T-helper 1 cell (primary cell): Measurements from ENCODE around the gene NLE1.
A peak's percentile ranks its signal among the peaks of the same experiment; 100 is the strongest.
"Not testable (repeated sequence)": the region's sequence is repeated elsewhere in the genome, so short reads cannot be mapped to it uniquely, and the experiment has no call there.

Experiments
- DNase-seq, 5 donors: peaks; one replicate each; pipeline ENCODE4 v3.0.0-alpha.2; 2012 to 2020
- total RNA-seq, 4 donors: gene quantifications; one replicate each; lab custom pipeline; 2026; lab: John Stamatoyannopoulos, UW

The NLE1 gene
- 7.8 to 19.4 (median 10.9) reads per million in 4 donors for total RNA-seq

DNA sequence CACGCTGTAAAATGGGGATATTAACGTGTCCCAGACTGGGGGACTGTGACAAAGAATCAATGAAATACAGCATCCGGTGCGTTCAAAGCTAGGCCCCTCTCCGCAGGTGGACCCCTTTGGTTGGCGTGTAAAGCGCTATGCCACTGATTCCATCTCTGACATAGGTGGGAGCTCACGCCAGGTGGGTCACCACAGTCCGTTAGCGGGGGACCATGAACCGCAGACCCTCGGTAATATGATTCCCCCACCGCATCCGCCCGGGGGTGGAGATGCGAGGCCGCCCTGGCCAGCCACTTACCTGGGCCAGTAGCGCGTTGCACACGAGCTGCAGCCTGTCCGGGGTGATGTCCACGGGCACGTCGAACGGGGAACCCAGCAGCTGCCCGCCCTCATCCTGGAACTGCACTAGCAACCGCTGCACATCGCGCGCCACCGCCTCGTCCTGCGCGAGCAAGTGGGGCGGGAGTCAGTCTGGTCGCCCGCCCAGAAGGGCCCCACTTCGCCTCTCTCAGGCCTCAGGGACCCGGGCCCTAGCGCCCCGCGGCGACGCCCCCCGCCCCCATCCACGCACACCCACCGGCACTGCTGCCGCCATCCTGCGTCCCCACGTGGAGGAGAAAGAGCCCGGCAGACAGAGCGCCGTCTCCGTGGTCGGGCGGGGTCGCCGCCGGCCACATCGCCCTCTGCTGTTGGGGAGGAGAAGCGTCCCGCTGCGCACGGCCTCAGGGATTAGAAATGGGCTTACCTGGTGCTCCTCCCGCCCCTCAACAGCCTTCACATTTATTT lies at the start of gene NLE1:
Gene NLE1 (minus strand): TSS at position 623 of the 786 bp plus-strand sequence. CDS start 28 bp downstream, at position 595.
- peak; percentile 69 to 84 (median 81) for DNase-seq

- no peak for DNase-seq
Measured at GRCh38 chr17:35191001-35191695, 49.0 kb upstream of the NLE1 start.

DNA sequence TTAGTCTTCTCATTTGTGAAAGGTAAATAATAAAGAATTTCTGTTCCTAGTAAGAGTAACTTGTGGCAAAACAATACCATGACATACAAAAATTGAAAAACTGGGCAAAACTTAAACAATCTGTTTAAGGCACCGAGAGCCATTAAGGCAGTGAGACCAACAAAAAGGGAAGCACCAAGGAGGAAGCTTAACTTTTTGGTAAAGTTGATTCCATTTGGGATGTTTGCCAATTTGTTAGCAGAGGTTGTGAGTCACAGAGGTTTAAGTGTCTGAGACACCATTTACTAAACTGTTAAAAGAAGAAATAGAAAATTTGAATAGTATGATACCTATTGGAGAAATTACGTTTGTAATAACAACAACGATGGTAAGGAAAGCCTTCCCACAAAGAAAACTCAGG lies 47.2 kb upstream of the NLE1 start:
- DNase-seq = no peak

DNA sequence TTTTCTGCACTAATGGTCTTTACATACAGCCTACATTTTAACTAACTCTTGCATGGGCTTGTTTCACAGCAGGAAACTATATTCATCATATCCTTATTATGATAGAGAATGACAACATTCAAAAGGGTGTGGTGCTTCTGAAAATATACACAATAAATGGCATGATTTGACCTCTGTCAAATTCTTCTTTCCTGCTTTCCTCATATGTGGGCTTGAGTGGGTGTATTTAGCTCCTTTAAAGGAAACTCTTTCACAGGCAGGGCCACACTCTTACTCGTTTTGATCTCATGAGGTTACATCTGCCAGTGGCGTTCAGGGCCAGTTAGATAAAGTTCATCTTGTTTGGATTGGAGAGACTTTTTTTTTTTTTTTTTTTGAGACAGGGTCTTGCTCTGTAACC lies 46.0 kb upstream of the NLE1 start:
- peak in 1 of 5 donors; percentile 35 for DNase-seq

DNA sequence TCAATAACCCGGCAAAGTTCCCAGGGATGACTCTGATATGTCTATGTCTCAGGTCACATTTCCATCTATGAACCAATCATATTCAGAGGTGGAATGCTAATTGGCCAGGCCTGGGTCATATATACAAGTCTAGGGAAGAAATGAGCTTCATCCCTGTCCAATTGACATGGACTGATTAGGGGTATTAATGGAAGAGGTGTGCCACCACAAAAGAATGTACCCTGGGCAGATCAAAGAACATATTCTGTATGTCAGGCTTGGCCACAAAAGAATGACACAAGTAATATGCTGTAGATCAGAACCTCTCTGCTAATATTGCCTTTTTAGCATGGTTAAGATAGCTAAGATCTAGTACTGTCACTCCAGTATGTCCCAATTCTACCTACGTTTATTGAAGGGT lies 45.4 kb upstream of the NLE1 start:
- DNase-seq = no peak

- DNase-seq = peak in 1 of 5 donors; percentile 20
Measured at GRCh38 chr17:35185849-35186248, 43.7 kb upstream of the NLE1 start.

- no peak for DNase-seq
Measured at GRCh38 chr17:35184274-35184673, 42.2 kb upstream of the NLE1 start.

DNA sequence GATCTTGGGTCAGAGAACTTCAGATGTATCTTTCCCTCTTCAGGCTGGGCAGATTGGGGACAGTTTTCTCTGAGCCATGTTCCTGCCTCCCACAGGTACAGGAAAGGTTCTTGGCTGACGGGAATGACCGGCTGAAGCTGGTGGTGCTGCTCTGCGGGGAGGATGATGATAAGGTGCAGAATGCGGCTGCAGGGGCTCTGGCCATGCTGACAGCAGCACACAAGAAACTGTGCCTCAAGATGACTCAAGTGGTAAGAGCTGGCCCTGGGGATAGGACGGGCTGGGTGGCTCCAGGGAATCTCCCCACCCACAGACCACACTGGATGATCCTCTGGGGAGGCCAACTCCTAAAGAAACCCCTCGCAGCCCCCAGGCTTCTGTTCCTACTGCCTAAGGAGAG lies 41.2 kb upstream of the NLE1 start:
- no peak for DNase-seq

- not testable (repeated sequence) for DNase-seq
Measured at GRCh38 chr17:35179379-35179778, 37.3 kb upstream of the NLE1 start.

- DNase-seq = no peak
Measured at GRCh38 chr17:35176897-35177296, 34.8 kb upstream of the NLE1 start.

- no peak for DNase-seq
Measured at GRCh38 chr17:35175638-35176415, 33.7 kb upstream of the NLE1 start.

- DNase-seq = no peak
Measured at GRCh38 chr17:35174835-35175334, 32.8 kb upstream of the NLE1 start.

DNA sequence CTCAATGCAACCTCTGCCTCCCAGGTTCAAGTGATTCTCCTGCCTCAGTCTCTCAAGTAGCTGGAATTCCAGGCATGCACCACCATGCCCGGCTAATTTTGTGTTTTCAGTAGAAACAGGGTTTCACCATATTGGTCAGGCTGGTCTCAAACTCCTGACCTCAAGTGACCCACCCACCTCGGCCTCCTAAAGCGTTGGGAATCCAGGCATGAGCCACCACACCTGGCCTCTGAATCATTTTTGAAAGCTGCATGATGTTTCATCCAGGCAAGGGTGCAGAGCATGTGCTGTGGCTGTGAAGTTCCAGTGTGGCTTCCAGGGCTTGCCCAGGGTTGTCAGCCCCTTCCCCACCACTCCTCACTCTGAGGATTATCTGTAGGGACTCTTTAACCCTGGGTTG lies 30.2 kb upstream of the NLE1 start:
- not testable (repeated sequence) for DNase-seq

DNA sequence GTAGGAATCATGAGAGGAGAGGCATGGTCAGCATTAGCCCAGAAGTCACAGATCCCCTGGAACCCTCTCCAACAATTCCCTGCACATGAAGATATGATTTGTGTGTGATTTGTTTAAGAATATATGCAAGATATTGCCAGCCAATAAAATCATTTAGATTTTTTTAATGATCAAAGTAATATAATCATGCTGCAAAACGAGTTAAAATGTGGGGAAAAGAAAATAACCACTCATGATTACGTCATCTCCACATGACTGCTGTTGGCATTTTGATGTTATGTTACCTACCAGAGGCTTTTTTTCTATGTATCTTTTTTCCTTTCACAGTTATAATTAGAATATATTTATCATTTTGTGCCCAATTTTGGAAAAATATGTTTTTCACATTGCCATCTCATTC lies 29.7 kb upstream of the NLE1 start:
- peak in 1 of 5 donors; percentile 21 for DNase-seq

GRCh38 chr17:35170968-35171771 lies 29.1 kb upstream of the NLE1 start:
- peak in 1 of 5 donors; percentile 65 for DNase-seq

GRCh38 chr17:35169835-35170363 lies 27.8 kb upstream of the NLE1 start:
- DNase-seq = no peak

GRCh38 chr17:35167666-35168065 lies 25.6 kb upstream of the NLE1 start:
- no peak for DNase-seq

DNA sequence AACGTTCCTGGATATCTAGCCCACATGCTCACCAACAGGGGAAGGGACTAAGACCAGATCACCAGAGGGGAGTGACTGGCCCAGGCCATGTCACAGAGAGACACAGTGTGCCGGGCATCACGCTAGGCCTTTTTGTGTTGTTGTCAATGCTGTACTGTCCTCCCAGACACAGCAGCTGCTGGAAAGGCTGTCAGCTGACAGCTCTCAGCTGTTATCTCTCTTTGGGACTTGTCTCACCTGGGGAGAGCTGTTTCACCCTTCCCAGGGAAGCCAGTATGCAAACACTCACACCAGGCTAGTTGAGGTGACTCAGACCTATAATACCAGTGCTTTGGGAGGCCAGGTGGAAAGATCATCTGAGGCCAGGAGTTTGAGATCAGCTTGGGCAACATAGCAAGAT lies 24.9 kb upstream of the NLE1 start:
- no peak for DNase-seq

DNA sequence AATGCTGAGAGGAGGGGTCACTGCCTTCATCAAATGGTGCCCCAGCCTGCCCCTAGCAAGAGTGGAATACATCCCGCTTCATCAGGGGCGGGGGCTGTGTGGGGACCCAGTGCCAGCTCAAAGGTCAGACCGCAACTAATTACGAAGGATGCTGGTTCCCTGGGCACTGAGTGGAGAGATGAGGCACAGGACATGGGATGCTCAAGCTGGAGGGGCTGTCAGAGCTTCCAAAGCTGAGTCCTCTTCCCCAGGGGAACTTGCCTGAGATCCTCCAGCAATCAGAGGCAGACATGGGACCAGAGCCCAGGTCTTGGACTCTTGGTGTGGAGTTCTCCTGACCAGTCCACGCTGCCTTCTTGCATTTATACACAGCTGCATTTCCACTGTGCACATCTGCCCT lies 24.4 kb upstream of the NLE1 start:
- no peak for DNase-seq

DNA sequence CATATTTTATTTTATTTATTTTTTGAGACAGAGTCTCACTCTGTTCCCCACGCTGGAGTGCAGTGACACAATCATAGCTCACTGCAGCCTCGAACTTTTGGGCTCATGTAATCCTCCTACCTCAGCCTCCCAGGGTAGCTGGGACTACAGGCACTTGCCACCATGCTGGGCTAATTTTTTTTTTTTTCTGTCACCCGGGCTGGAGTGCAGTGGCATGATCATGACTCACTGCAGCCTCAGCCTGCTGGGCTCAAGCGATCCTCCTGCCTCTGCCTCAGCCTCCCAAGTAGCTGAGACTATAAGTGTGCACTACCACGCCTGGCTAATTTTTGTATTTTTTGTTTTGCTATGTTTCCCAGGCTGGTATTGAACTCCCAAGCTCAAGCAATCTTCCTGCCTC lies 22.6 kb upstream of the NLE1 start:
- DNase-seq = no peak

- no peak for DNase-seq
Measured at GRCh38 chr17:35163886-35164285, 21.8 kb upstream of the NLE1 start.

DNA sequence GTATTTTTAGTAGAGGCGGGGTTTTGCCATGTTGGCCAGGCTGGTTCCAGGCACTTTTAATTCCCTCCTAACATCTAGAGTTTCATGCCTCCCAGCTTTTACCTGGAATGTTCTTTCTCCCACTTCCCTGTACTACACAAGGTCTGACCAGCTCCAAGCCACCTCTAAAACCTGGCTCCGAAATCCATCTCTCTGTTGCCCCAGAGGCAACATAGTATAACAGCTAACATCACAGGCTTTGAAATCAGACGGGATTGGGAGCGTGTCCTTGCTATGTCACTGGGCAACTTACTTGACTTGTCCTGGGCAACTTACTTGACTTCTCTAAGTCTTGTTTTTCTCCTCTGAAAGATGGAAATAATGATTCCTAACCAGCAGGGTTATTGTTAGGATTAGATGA lies 20.7 kb upstream of the NLE1 start:
- no peak for DNase-seq
